GM18868 (cell line): ENCODE data around the gene TLE2.
"Not testable (repeated sequence)": the region's sequence is repeated elsewhere in the genome, so short reads cannot be mapped to it uniquely, and the experiment has no call there.

ENCODE experiments used
- ATAC-seq: cut with Tn5 transposase; IDR thresholded peaks from one replicate; pipeline ENCODE4 v1.9.1; 2021; ENCODE audit warnings: mild to moderate bottlenecking, moderate library complexity; ENCODE audit not compliant: unreplicated experiment

The TLE2 gene

DNA sequence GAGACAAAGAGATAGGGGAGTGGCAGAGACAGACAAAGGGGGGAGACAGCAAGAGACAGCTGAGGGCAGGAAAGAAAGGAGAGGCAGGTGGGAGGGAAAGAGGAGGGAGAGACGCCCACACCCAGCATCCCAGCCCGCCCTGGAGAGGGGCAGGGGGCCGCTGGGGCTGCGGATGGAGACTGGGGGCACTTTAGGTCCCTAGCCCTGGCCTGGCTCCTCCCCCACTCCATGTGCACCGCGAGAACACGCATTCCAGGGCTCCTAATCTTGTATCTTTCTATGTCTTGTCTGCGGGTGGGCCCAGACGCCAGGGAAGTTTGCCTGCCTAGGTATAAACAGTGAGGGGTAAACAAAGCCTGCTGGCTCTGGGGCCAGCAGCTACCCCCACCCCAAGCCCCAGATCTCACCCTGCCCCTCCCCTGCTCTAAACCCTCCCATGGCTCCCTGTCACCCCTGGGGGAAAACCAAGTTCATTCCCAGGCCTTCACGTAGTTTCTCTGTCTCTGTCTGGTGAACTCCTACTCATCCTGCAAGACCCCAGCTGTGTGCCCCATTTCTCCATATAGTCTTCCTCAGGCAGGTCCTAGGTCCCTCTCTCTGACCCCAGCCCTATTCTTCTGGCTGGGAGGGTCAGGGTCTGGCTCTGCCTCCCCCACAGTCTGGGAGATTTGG, 27.5 kb upstream of the TLE2 start:
- ATAC-seq = no peak

DNA sequence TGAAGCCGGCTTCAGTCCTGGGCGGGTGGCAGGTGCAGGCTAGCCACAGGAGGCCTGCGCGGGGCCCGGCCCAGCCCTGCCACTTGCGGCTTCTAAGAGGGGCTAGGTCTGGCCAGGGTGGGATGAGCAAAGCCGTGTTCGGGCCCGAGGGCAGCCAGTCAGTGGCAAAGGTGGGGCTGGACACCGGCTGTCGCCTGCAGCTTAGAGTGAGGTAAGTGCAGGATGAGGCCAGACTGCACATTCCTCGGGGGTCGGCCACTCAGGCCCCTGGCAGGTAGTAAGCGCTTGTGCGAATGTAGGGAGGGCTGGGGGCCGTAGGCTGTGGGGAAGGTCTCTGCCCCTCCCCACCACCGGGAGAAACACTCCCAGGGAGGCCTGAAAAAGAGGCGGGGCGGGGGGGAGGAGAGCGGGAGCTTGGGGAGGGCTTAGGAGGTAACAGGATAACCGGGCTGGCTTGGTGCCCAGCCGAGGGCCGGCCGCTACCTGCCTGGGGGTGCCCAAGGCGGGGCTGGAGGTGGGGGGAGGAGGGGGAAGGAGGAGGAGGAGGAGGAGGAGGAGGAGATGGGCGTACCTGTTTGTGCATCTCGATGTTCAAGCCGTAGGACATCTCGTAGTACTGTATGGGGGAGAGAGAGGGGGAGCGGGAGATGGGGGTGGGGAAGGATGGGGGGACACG, 26.8 kb upstream of the TLE2 start:
- no peak for ATAC-seq

DNA sequence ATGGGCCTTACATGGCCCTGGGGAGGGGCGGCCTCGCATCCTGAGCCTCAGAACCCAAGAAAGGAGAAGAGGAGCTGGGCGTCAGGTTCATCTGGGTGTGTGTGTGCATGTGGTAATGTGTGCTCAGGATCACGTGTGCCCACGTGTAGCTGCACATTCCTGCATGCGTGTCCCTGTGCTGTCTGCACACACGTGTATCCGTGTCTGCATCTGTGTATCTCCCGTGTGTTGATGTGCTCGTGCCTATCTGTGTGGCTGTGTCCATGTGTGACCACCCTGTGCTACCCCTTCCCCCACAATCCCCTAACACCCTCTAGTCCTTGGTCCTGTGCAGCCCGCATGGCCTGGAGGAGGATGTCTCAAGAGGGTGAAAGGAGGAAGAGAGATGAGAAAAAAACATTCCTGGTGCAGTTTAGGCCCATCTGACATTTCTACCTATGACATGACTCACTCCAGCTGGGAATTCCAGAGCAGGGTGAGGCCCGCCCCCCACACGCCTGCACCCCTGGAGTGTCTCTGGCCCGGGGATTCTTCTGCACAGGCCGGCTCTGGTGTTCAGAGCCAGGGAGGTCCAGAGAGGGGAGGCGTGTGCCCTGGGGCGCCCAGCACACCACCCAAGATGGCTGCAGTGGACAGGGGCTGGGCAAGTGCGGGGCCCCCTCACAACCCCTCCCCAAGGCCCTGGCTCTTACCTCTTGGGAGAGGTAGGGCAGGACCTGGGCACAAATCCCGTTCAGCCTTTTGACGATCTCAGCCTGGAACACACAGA, 26.1 kb upstream of the TLE2 start:
- ATAC-seq = no peak

DNA sequence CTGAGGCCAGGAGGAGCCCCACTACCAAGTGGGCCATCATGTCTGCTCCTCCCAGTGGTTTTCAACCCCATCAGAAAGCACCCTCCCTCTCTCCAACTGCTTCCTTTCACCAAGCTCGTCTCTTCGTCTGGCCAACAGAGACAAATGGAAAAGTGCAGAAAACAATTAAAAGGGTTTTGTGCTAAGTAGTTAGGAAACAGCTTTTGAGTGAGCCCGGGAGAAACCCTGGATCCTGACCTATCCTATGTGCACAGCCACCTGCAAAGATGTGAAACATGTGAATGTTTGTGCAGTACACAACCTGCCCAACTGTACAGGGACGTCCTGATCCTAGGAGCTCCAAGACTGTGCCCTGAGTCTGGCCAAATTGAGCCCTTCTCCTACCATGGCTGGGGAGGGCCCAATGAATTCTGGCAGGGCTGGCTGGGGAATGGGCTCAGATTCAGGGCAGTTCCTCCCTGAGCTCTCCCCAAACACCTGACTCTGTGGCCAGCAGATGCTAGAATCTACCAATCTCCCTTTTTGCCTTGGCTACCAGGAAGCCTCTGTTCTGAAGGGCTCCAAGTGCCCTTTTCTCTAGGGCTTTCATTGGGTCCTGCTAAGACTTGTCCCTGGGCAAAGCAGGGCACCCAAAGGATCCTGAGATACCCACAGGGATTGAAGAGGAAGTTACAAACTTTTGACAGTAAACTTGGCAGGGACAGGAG, 25.3 kb upstream of the TLE2 start:
- ATAC-seq = no peak

DNA sequence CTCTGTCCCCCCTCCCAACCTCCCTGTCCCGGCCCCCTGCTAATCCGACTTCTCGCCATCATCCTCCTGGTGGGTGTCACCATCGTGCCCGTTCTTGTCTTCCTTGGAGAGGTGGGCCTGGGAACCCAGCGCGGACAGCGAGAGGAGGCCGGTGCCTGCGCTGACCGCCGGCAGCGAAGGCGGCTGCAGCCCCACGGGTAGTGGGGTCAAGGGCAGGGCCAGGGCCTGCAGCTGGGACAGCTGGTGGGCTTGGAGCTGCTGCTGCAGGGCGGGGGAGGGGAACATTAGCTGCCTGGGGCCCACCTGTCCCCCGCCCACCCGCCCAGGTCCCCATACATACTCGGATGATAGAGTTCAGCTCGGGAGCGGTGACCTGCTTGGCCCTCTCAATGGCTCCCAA, 24.7 kb upstream of the TLE2 start:
- no peak for ATAC-seq

DNA sequence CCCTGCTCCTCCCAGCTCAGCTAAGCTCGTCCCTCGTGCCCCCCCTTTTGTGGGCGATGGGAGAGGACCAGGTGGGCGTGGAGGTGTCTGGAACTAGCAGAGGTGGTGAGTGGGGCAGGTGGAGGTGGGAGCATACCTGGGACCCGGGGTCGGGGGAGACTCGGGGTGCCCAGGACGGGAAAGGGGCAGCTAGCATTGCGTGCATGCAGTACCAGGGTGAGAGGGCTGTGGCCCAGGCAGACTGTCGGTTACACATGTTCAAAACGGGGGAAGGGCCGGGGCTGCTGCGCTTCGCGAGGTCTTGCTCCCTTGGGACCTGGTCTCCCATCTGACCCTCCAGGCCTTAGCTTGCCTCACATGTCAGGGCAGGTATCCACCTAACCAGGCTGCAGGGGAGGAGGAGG, 24.1 kb upstream of the TLE2 start:
- ATAC-seq = no peak

DNA sequence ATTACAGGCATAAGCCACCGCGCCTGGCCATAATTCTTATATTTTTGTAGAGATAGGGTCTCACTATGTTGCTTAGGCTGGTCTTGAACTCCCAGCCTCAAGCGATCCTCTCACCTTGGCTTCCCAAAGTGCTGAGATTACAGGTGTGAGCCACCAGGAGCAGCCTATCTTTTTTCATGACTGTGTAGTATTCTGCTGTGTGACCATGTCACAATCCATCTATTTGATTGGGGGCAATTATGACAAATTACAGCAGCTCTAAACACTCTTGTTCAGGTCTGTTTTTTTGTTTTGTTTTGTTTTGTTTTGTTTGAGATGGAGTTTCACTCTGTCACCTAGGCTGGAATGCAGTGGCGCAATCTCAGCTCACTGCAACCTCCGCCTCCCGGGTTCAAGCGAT, 20.9 kb upstream of the TLE2 start:
- ATAC-seq = not testable (repeated sequence)

DNA sequence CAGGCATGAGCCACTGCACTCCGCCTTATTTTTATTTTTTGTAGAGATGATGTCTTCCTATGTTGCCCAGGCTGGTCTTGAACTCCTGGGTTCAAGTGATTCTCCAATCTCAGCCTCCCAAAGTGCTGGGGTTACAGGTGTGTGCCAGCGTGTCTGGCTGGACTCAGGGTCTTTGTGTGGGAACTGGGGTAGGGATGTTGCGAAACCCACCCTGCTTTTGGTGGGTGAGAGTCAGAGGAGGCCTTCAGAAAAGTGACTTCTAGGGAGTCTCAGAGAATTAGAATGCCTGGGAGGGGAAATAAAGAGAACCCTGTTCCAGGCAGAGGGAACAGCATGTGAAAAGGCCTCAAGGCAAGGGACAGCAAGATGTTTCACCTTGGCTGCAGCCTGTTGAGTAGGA, 20.0 kb upstream of the TLE2 start:
- no peak for ATAC-seq

DNA sequence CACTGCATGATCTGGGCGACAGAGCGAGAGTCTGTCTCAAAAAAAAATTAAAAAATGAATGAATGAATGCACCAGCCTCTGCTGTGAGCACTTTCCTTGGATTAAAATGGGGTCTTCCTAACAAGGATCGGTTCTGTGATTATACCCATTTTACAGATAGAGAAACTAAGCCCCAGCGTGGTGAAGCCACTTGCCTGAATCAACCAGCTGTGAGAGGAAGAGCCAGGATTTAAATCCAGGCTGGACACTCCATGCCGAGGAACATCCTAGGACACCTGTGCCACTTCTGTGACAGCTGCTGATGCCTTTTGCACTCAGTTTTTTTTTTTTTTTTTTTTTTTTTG, 19.1 kb upstream of the TLE2 start:
- no peak for ATAC-seq

DNA sequence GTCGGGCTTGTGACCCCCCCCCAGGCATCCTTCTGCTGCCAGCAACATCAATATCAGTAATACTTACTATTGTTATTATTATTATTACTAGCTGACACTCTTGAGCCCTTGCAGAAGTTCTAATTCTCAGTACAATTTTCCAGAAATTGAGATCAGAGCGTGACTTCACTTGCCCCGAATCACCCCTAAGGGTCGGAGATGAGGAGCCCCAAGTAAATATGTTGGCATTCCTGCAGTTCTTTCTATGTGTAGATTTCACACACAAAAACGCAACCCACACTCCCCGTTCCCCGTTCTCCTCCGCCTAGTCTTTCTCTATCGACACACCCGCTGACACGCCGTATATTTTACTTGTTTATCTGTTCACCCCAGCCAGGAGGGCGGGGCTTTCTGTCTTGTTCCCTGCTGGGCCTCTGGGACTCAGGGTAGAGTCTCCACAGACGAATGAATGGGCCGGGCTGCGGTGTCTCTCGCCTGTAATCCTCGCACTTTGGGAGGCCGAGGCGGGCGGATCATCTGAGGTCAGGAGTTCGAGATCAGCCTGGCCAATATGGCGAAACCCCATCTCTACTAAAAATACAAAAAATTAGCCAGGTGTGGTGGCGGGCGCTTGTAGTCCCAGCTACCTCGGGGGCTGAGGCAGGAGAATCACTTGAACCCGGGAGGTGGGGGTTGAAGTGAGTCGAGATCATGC, 18.6 kb upstream of the TLE2 start:
- ATAC-seq = no peak

DNA sequence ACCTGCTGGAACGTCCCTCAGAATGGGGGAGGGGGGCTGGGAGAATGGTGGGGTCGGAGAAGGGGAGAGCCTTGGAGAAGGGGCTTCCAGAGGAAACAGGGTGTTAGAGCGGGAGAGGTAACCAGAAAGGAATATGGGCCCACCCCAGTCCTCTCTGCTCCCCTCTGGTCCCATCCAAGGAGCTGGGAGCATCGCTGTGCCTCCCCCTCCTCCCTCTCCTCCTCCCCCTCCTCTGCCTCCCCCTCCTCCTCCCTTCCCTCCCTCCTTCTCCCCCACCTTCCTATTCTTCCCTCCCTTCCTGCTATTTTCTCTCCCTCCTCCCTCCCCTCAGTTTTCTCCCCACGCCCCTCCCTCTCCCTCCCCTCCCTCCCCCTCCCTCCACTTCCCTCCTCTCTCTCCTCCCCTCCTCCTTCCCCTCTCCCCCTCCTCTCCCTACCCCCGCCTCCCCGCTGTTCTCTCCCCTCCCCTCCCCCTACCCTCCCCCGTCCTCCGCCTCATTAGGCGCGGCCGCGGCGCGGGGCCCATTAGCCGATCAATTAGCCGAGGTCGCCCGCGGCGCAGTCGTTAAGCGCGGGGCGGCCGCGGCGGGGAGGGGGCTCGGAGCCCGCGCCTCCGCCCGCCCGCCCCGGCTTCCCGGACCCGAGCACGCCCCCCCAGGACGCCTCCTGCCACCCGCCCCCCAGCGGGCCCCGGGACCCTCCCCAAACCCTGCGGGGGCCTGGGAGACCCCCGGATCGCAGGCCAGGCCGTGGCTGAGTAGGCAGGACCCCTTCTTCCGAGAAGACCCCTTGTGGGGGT, 17.8 kb upstream of the TLE2 start:
- no peak for ATAC-seq

DNA sequence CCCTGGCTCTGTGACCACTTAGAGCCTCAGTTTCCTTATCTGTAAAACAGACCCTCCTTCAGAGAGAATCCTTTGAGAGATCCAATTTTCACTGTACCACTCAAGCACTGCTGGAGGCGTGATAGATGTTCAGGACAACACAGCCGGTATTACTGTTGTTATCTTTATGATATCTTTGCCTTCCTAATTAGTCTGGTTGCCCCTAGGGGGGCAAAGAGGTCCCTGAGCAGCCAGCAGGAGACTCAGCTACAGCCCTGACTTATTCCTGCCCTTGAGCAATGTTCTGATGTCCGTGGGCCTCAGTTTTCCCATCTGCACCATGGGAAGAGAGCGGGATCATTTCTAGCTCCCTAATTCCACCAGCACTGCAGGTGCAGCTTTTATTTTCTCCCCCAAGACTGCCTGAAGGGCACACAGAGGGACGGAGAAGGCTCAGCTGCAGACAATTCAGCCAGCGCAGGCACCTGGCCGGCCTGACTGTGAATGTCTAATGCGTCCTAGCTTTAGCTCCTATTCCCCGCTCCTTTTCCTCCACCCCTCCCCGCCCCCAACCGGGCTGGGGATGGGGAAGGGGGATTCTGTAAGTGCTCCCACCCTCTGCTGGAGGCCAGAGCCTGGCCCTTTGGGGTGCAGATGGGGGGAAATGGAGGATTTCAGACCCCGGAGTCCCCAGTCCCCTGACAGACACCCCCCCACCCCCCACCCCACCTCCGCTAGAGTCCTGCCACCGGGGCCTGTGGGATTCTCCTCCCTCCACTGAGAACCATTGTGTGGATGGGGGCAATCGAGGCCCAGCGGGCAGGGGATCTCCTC, 17.0 kb upstream of the TLE2 start:
- ATAC-seq = no peak

DNA sequence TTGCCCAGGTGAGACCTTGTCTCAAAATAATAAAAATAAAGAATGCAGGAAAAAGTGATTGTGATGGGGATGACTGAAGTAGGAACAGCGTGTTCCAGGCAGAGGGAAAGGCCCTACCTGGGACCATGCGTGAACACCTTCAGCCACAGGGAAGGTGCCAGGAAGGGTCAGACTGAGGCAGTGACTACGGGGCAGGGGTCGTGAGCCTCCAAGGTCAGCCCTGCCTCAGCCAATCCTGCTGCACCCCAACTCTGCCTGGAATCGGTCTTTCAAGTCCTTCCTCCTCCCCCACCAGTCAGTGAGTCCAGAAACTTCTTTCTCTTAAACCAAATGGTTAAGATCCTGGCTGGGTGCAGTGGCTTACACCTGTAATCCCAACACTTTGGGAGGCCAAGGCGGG, 16.1 kb upstream of the TLE2 start:
- ATAC-seq = no peak

DNA sequence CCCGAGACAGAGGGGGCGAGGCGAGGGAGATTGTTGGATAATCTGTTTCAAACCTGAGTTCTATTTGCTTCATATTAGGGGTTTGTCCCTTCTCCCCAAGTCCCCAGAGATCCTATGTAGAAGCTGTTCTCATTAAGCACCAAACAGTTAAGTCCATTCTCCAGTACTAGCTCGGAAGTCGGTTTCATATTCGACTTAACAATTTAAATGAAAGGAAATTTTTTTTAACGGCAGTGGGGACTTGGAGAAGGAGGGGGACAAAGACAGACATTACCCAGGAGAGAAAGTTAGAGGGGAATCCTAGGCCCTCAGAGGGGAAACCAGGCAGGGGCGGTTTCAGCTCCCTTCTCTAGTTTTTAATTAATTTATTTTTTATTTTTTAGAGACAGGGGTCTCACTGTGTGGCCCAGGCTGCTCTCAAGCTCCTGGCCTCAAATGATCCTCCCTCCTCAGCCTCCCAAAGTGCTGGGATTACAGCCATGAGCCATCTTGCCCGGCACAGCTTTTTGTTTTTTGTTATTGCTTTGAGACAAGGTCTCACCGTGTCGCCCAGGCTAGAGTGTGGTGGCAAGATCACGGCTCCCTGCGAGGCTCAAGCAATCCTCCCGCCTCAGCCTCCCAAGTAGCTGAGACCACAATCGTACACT, 13.7 kb upstream of the TLE2 start:
- ATAC-seq = no peak

DNA sequence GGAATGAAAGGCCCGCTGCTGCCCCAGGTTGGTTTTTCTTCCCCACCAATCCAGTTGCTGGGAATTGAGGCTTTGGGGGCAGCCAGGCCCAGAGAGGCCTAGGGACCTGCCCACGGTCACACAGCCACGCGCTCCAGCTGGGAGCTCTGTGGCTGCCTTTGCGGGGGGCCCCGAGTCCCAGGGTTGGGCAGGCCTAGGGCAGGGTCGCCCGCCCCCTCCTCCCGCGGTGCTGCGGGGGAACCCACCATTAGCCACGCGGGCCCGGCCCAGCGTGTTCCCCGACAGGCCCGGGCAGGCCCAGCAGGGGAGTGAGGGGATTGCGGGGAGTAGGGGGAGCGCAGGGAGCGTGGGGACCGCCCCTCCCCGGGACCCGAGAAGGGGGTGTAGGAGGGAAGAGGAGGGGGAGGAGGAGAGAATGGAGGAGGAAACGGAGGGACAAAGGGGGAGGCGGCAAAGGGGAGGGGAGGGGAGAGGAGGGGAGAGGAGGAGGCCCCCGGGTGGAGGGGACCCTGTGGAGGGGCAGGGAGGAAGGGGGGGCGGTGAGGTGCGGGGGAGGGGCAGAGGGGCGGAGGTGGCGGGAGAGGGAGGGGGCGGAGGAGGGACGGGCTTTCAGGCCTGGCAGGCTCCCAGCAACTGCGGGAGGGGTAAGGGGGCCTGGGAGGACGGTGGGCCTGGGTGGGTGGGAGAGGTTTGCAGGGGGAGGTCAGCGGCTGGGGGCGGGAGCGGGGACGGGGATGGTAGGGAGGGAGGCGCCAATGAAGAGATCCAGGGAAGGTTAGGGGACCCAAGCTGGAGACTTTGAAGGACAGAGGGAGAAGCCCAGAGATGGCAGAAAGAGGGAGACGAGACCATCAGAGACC, 12.9 kb upstream of the TLE2 start:
- ATAC-seq = no peak

DNA sequence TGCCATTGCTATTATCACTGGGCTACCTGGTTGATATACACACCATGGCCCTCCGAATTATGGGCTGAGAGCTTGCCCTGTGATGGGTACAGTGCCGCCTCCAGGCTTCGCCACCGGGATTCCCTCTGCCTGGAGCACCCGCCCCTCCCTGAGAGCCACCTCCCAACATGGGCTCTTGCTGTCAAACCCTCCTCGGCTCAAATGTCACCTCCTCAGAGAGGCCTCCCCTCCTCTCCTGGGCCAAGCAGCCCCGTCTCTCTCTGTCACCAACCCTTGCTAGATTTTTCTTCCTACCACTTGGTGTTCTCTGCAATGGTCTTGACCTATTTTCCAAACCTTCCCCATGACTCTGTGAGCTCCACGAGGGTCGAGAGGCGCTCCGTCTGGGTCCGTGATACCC, 12.2 kb upstream of the TLE2 start:
- ATAC-seq = no peak

DNA sequence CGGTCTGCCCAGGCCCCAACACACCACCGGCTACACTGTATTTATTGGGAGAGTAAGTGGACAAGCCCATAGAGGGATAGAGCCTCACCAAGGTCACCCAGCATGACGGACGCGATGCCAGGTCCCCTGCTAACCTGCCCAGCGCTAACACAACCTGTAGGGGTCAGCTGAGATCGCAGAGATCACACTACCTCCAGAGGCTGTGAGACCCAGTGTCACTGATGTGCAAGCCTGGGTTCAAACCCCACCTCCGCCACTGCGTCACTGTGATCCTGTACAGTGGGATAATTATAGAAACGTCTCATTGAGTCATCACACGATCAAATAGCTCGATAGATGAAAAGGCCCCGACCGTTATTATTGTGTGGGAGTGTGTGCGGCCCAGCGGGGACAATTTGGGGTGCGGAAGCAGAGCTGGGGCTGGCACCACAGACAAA, 10.6 kb upstream of the TLE2 start:
- no peak for ATAC-seq

DNA sequence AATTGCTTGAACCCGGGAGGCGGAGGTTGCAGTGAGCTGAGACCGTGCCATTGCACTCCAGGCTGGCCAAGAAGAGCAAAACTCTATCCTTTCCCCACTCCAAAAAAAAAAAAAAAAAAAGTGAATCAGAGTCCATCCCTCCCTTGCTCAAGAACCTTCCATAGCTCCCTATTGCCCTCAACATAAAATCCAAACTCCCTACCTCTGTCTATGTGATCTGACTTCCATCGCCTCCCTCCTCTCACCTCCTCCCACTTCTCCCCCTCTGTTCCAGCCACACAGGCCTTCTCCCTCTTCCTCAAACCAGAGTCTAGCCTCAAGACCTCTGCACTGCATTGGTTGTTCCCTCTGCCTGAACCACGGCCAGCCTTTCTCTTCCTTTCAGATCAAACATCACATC, 10.0 kb upstream of the TLE2 start:
- no peak for ATAC-seq
